Sigmoid colon (tissue), 7 donors: ENCODE results near the gene IL3RA. TPM values are rescaled to one million over a fixed set of nuclear protein-coding genes. Genes with fewer than 3 reads are reported as not detected.
A peak's percentile ranks its signal among the peaks of the same experiment; 100 is the strongest.

Source experiments
- DNase-seq: peaks from one replicate; pipeline ENCODE4 v3.0.0-alpha.2; 2019
- H3K27ac ChIP-seq, 4 donors: fragments of 200-600 bp; sonication (generic); one replicate each; pipeline ENCODE4 v1.5.1; 2016 to 2019; ENCODE audit warnings: mild to moderate bottlenecking in 1 of 4
- H3K27me3 ChIP-seq, 3 donors: fragments of 200-600 bp; sonication (generic); one replicate each; pipeline ENCODE4 v1.5.1; 2019; ENCODE audit warnings: mild to moderate bottlenecking in 1 of 3
- H3K36me3 ChIP-seq, 4 donors: fragments of 200-600 bp; sonication (generic); one replicate each; pipeline ENCODE4 v1.5.1; 2016 to 2019
- H3K4me1 ChIP-seq, 4 donors: fragments of 200-600 bp; sonication (generic); one replicate each; pipeline ENCODE4 v1.5.1; 2017 to 2019
- H3K4me3 ChIP-seq, 4 donors: fragments of 200-600 bp; sonication (generic); one replicate each; pipeline ENCODE4 v1.5.1; 2017 to 2019; ENCODE audit warnings: mild to moderate bottlenecking in 2 of 4, moderate library complexity in 1 of 4
- H3K9me3 ChIP-seq, 4 donors: fragments of 200-600 bp in 3 of 4; sonication (generic) in 3 of 4; one replicate each; pipeline versions ENCODE4 v1.5.1 to v1.6.1; 2013 to 2019
- CTCF ChIP-seq, 4 experiments: fragments of 450-650 bp in 3 of 4; fragments of 200-600 bp in 1 of 4; IDR thresholded peaks; one replicate each; pipeline ENCODE4 v1.5.1; 2016 to 2019; ENCODE audit warnings: antibody characterized with exemption in 4 of 4, mild to moderate bottlenecking in 3 of 4, moderate library complexity in 2 of 4
- EP300 ChIP-seq, 4 donors: sonication (generic); formaldehyde crosslinking; IDR thresholded peaks; one replicate each; pipeline ENCODE4 v1.6.1; 2017; ENCODE audit warnings: antibody characterized with exemption in 4 of 4
- POLR2A ChIP-seq, 2 donors: fragments of 450-650 bp; IDR thresholded peaks; one replicate each; pipeline ENCODE4 v1.6.1; 2016; ENCODE audit warnings: antibody characterized with exemption in 2 of 2, mild to moderate bottlenecking in 2 of 2, moderate library complexity in 2 of 2
- POLR2AphosphoS5 ChIP-seq, 4 donors: sonication (generic); formaldehyde crosslinking; IDR thresholded peaks; one replicate each; pipeline ENCODE4 v1.6.1; 2017; ENCODE audit warnings: antibody characterized with exemption in 4 of 4
- WGBS, 2 donors: extraction: QIAGEN DNeasy Blood & Tissue Kit; methylation state at CpG; one replicate each; pipeline ENCODE4 v1.1.7; 2013; 5-methylcytosine and 5-hydroxymethylcytosine counted together
- intact Hi-C: fragments of 100-400 bp; cut with DNase I; formaldehyde crosslinking; loops from one replicate; pipeline ENCODE4 v1.15.1; 2023
- polyA plus RNA-seq, 3 donors: library from polyadenylated mRNA; stranded (reverse); fragments of 200-250 nt; gene quantifications; one replicate each; pipeline ENCODE4 v1.2.3, GENCODE V29; 2013
- total RNA-seq, 4 donors: library from RNA; depleted of rRNA; stranded (reverse); fragments of >200 nt; gene quantifications; one replicate each; pipeline ENCODE4 v1.1.0, GENCODE V29; 2016
- donor health status: healthy with polysubstance abuse.
- donor health status: Bipolar disorder and iron deficiency.
- donor health status: healthy.

Gene IL3RA
- total and polyA plus RNA-seq, 7 donors: 1.2 to 13.4 (median 5.6) TPM

GRCh38 chrX:1407035-1407434 lies 70.5 kb downstream of the IL3RA start:
- TF ChIP-seq CTCF (IDR thresholded peaks at IDR 0.05) (no peak), EP300 (IDR thresholded peaks at IDR 0.05) (no peak), POLR2AphosphoS5 (IDR thresholded peaks at IDR 0.05) (no peak), POLR2A (IDR thresholded peaks at IDR 0.05) (no peak)
- H3K4me1 ChIP-seq: no peaks in the 10 kb centered on the region
- intact Hi-C loops: no loop called here
- DNase-seq: no peak
- no peaks in the 10 kb centered on the region for H3K27me3 ChIP-seq
- no peak overlapping the region for H3K27ac ChIP-seq
- H3K9me3 ChIP-seq: no peaks in the 10 kb centered on the region
- no peak overlapping the region for H3K4me3 ChIP-seq
- peaks cover 12 to 63% (median 34%) of the 10 kb centered on the region in 4 donors for H3K36me3 ChIP-seq

- Histone ChIP-seq H3K27ac (no peak overlapping the region), H3K4me1 (no peaks in the 10 kb centered on the region), H3K27me3 (no peaks in the 10 kb centered on the region), H3K36me3 (peaks cover 5 to 55% (median 20%) of the 10 kb centered on the region in 4 donors), H3K9me3 (no peaks in the 10 kb centered on the region), H3K4me3 (no peak overlapping the region)
- DNase-seq: peak; percentile 29
- WGBS, 2 donors: 84 to 90% methylated on average over 12 of the region's 12 CpGs
- intact Hi-C loops: no loop called here
- TF ChIP-seq CTCF (IDR thresholded peaks at IDR 0.05) (no peak), POLR2A (IDR thresholded peaks at IDR 0.05) (no peak), POLR2AphosphoS5 (IDR thresholded peaks at IDR 0.05) (no peak), EP300 (IDR thresholded peaks at IDR 0.05) (no peak)
These were observed 74.7 kb downstream of the IL3RA start for GRCh38 chrX:1411326-1411725.

- 90 to 92% methylated on average over 31 of the region's 31 CpGs for WGBS, 2 donors
- intact Hi-C loops: no loop called here
- peak; percentile 46 for DNase-seq
These were observed 76.1 kb downstream of the IL3RA start for GRCh38 chrX:1412551-1413161.

GRCh38 chrX:1416327-1416784 lies 79.8 kb downstream of the IL3RA start:
- no peak for TF ChIP-seq POLR2A (IDR thresholded peaks at IDR 0.05)
- no peak for TF ChIP-seq POLR2AphosphoS5 (IDR thresholded peaks at IDR 0.05)
- no peak for TF ChIP-seq EP300 (IDR thresholded peaks at IDR 0.05)
- TF ChIP-seq CTCF (IDR thresholded peaks at IDR 0.05): no peak
- Histone ChIP-seq H3K36me3 (peaks cover 7 to 67% (median 21%) of the 10 kb centered on the region in 4 donors), H3K4me1 (no peaks in the 10 kb centered on the region), H3K4me3 (no peak overlapping the region), H3K9me3 (peaks cover 0 to 4% (median 0%) of the 10 kb centered on the region in 4 donors), H3K27me3 (no peaks in the 10 kb centered on the region), H3K27ac (no peak overlapping the region)
- peak; percentile 32 for DNase-seq
- WGBS, 2 donors: 74 to 85% methylated on average over 15 of the region's 15 CpGs
- intact Hi-C loops: no loop called here

More at GRCh38 chrX:1412551-1413161, 76.1 kb downstream of the IL3RA start:
- H3K4me1 ChIP-seq: no peaks in the 10 kb centered on the region
- H3K27ac ChIP-seq: no peak overlapping the region
- H3K9me3 ChIP-seq: no peaks in the 10 kb centered on the region
- H3K4me3 ChIP-seq: no peak overlapping the region
- peaks cover 5 to 42% (median 13%) of the 10 kb centered on the region in 4 donors for H3K36me3 ChIP-seq
- TF ChIP-seq POLR2AphosphoS5 (IDR thresholded peaks at IDR 0.05) (no peak), CTCF (IDR thresholded peaks at IDR 0.05) (no peak), POLR2A (IDR thresholded peaks at IDR 0.05) (no peak), EP300 (IDR thresholded peaks at IDR 0.05) (no peak)
- H3K27me3 ChIP-seq: no peaks in the 10 kb centered on the region
